ENCODE measurements around the gene VCL. TPM values are rescaled to one million over a fixed set of nuclear protein-coding genes. Genes with fewer than 3 reads are reported as not detected.

VCL gene
- total RNA-seq, 2 experiments from 2014 or later, result 18.5 to 19.7 TPM

DNA sequence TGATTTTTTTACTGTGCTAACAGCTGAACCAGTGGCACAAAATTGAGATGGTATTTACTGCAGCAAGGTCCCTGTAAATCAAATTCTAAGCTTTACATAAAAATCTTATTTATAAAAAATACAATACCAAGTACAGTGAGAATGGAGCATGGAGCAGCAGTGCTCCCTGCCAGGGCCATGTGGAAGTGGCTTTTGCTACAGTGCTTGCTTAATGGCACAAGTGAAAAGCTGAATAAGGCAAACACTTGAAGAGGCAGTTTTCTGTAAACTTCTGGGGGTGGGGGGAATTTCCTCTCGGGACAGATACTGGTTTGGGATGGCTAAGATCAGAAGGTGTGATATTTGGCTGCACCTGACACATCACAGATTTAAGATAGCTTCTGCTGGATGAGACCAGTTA lies 125.2 kb downstream of the VCL start:
- H3K36me3 ChIP-seq (ENCODE audit: insufficient read depth, low read length), result peaks cover 84% of the 10 kb centered on the region
- TF ChIP-seq, protein P1, sequence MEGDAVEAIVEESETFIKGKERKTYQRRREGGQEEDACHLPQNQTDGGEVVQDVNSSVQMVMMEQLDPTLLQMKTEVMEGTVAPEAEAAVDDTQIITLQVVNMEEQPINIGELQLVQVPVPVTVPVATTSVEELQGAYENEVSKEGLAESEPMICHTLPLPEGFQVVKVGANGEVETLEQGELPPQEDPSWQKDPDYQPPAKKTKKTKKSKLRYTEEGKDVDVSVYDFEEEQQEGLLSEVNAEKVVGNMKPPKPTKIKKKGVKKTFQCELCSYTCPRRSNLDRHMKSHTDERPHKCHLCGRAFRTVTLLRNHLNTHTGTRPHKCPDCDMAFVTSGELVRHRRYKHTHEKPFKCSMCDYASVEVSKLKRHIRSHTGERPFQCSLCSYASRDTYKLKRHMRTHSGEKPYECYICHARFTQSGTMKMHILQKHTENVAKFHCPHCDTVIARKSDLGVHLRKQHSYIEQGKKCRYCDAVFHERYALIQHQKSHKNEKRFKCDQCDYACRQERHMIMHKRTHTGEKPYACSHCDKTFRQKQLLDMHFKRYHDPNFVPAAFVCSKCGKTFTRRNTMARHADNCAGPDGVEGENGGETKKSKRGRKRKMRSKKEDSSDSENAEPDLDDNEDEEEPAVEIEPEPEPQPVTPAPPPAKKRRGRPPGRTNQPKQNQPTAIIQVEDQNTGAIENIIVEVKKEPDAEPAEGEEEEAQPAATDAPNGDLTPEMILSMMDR (IDR thresholded peaks at IDR 0.05), result no peak
- no peaks in the 10 kb centered on the region for H3K9me3 ChIP-seq (ENCODE audit: control insufficient read depth in 1 of 2, insufficient read depth in 1 of 2, low read length in 2 of 2)
- no peaks in the 10 kb centered on the region for H3K9me3 Mint-ChIP-seq
- ATAC-seq (ENCODE audit: poor library complexity) (no peak), DNase-seq (no peak)
- CTCF ChIA-PET, result no interaction called here
- peaks cover 88% of the 10 kb centered on the region for H3K36me3 Mint-ChIP-seq (ENCODE audit: low read depth)
- no peaks in the 10 kb centered on the region for H3K4me1 ChIP-seq (ENCODE audit: insufficient read depth, low read length)
- no peak overlapping the region for H3K4me3 Mint-ChIP-seq
- intact Hi-C loops (cut with DNase I, micrococcal nuclease), result loop anchor here in 1 of 2 experiments (10.0 kb wide), 1 partner anchor 112 kb away; no protein-coding TSS in a partner anchor
- H3K27ac ChIP-seq (ENCODE audit: low read depth in 1 of 2, low read length in 2 of 2), result no peak overlapping the region
- H3K4me3 ChIP-seq (ENCODE audit: low read length), result no peak overlapping the region
- H3K27me3 ChIP-seq (ENCODE audit: control insufficient read depth in 1 of 2, insufficient read depth in 2 of 2, low read length in 2 of 2), result no peaks in the 10 kb centered on the region
- POLR2A ChIA-PET, result interaction anchor here (1.1 kb wide), 1 partner anchor 14 kb away, joined by 4 read pairs; no protein-coding TSS in a partner anchor
- no peaks in the 10 kb centered on the region for H3K27me3 Mint-ChIP-seq
- no peaks in the 10 kb centered on the region for H3K4me1 Mint-ChIP-seq (ENCODE audit: low read depth)
- no peak overlapping the region for H3K27ac Mint-ChIP-seq

DNA sequence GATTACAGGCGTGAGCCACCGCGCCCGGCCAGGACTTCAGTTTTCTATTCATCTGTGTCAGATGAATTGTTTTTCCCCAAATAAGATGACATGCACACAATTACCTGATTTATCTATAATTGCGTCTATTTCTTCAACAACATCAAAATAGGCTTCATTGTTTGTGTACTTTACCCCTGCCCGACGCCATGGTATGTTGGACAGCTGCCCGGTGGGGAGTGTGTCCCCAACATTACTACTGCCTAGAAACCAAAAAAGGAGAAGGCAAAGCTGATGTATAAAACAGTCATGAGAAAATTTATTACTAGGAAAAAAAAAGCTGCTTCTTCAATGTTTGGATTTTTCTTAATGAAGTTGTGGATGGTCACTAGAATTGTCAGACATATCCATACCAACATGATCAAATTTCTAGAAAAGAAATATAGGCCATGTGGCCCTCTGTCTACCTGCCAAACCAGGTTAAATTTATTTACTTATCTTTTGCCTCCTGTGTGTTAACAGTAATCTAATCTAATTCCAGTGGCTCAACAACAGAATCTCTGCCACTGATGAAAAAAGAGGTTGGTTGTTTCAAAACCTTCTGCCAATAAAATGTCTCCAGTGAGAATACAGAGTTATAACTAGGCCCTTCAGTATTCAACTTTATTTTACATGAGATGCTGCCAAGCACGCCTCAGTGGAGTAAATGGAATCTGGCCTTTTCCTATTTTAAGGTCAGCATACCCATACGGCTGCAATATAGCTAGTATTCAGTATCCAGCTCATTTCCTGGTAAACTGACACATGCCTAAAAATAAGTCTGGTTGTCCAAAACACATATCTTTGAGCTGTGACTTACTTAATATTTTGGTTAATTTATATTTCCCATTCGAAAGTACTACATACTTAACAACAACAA lies 136.3 kb downstream of the VCL start:
- H3K9me3 ChIP-seq (ENCODE audit: control insufficient read depth in 1 of 2, insufficient read depth in 1 of 2, low read length in 2 of 2), result no peaks in the 10 kb centered on the region
- Mint-ChIP-seq H3K27ac (no peak overlapping the region), H3K9me3 (no peaks in the 10 kb centered on the region), H3K36me3 (ENCODE audit: low read depth) (peaks cover 81% of the 10 kb centered on the region), H3K4me1 (ENCODE audit: low read depth) (peaks cover 7% of the 10 kb centered on the region), H3K4me3 (no peak overlapping the region), H3K27me3 (no peaks in the 10 kb centered on the region)
- ATAC-seq (ENCODE audit: poor library complexity) (no peak), DNase-seq (no peak)
- TF ChIP-seq, protein P1 (IDR thresholded peaks at IDR 0.05), result no peak
- intact Hi-C loops (cut with DNase I, micrococcal nuclease), result loop anchor here in 1 of 2 experiments (10.0 kb wide), 1 partner anchor 961 kb away; a partner anchor contains a TSS
- no peak overlapping the region for H3K4me3 ChIP-seq (ENCODE audit: low read length)
- no peak overlapping the region for H3K27ac ChIP-seq (ENCODE audit: low read depth in 1 of 2, low read length in 2 of 2)
- CTCF ChIA-PET, result interaction anchor here (0.7 to 1.4 kb wide), 2 partner anchors 11 to 101 kb away, joined by 3 read pairs; no protein-coding TSS in a partner anchor
- H3K27me3 ChIP-seq (ENCODE audit: control insufficient read depth in 1 of 2, insufficient read depth in 2 of 2, low read length in 2 of 2), result no peaks in the 10 kb centered on the region
- POLR2A ChIA-PET, result interaction anchor here (2.3 kb wide), 1 partner anchor 42 kb away, joined by 5 read pairs; no protein-coding TSS in a partner anchor
- no peaks in the 10 kb centered on the region for H3K4me1 ChIP-seq (ENCODE audit: insufficient read depth, low read length)
- H3K36me3 ChIP-seq (ENCODE audit: insufficient read depth, low read length), result peaks cover 85% of the 10 kb centered on the region

DNA sequence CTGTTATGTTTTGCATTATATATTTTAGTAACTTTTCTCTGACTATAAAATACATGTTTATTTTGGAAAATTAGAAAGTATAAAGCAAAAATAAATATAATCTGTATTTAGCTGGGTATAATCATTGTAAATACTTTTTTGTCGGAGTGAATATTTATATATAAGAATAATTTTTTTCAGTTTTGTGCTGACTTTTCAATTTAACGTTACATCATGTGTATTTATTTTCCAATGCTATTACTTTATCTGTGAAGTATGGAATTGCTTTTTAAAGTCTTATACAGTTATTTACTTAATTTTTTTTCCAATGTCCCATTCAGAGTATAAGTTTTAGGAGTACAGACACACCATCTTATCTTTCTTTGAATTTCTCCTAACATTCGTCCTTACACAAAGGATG lies 137.5 kb downstream of the VCL start:
- no peak for ATAC-seq (ENCODE audit: poor library complexity)
- intact Hi-C loops (cut with DNase I, micrococcal nuclease), result loop anchor here in 1 of 2 experiments (10.0 kb wide), 1 partner anchor 959 kb away; a partner anchor contains a TSS
- no peaks in the 10 kb centered on the region for H3K27me3 Mint-ChIP-seq
- no peak overlapping the region for H3K27ac Mint-ChIP-seq
- no peak overlapping the region for H3K4me3 ChIP-seq (ENCODE audit: low read length)
- H3K9me3 Mint-ChIP-seq, result no peaks in the 10 kb centered on the region
- peaks cover 73% of the 10 kb centered on the region for H3K36me3 Mint-ChIP-seq (ENCODE audit: low read depth)
- DNase-seq, result no peak
- H3K4me1 Mint-ChIP-seq (ENCODE audit: low read depth), result peaks cover 7% of the 10 kb centered on the region
- ChIA-PET POLR2A (no interaction called here), CTCF (interaction anchor here (0.6 to 1.4 kb wide), 2 partner anchors 9 to 95 kb away, joined by 3 read pairs; no protein-coding TSS in a partner anchor)
- TF ChIP-seq, protein P1 (IDR thresholded peaks at IDR 0.05), result no peak
- H3K9me3 ChIP-seq (ENCODE audit: control insufficient read depth in 1 of 2, insufficient read depth in 1 of 2, low read length in 2 of 2), result peaks cover 0 to 3% of the 10 kb centered on the region in 2 experiments
- H3K27ac ChIP-seq (ENCODE audit: low read depth in 1 of 2, low read length in 2 of 2), result no peak overlapping the region
- H3K4me3 Mint-ChIP-seq, result no peak overlapping the region
- H3K4me1 ChIP-seq (ENCODE audit: insufficient read depth, low read length), result no peaks in the 10 kb centered on the region
- H3K27me3 ChIP-seq (ENCODE audit: control insufficient read depth in 1 of 2, insufficient read depth in 2 of 2, low read length in 2 of 2), result no peaks in the 10 kb centered on the region
- peaks cover 74% of the 10 kb centered on the region for H3K36me3 ChIP-seq (ENCODE audit: insufficient read depth, low read length)

Measured in CD4-positive, alpha-beta T cell (primary cell).